K562 (cell line): ENCODE results near the gene CCDC106.

Experiments
- HNRNPLL ChIP-seq: fragments of 200-400 bp; formaldehyde crosslinking; IDR thresholded peaks from 2 replicates; pipeline ENCODE4 v1.6.1; 2017; ENCODE audit warnings: low read length, low read depth, mild to moderate bottlenecking; ENCODE audit not compliant: poor library complexity, severe bottlenecking
- MXI1 ChIP-seq: IDR thresholded peaks from 2 replicates; pipeline ENCODE4 v1.6.1; 2011; ENCODE audit warnings: low read depth, mild to moderate bottlenecking, improper control_type of control experiment, low read length
- PHF21A ChIP-seq: fragments of 450-650 bp; IDR thresholded peaks from 2 replicates; pipeline ENCODE4 v1.6.1; 2017; ENCODE audit warnings: low read depth, borderline replicate concordance
- POLR2A ChIP-seq: fragments of 450-650 bp; conservative IDR thresholded peaks from 2 replicates; pipeline ENCODE4 v1.6.1; 2016
- SP2 ChIP-seq: IDR thresholded peaks from 2 replicates; pipeline ENCODE4 v1.6.1; 2011; ENCODE audit warnings: mild to moderate bottlenecking, low read depth, low read length, moderate library complexity; ENCODE audit not compliant: poor library complexity, severe bottlenecking; ENCODE audit errors: extremely low read depth
- TGIF2 ChIP-seq: sonication (generic); formaldehyde crosslinking; IDR thresholded peaks from 2 replicates; pipeline ENCODE4 v1.8.1; 2022; ENCODE audit warnings: mild to moderate bottlenecking, missing genetic modification reagents, moderate library complexity
- ZBTB5 ChIP-seq: fragments of 450-650 bp; IDR thresholded peaks from 2 replicates; pipeline ENCODE4 v1.6.1; 2017; ENCODE audit warnings: antibody characterized with exemption
- ZNF282 ChIP-seq: sonication (generic); formaldehyde crosslinking; IDR thresholded peaks from 2 replicates; pipeline ENCODE4 v1.8.1; 2023; ENCODE audit warnings: missing genetic modification reagents
- ZNF655 ChIP-seq: fragments of 250-450 bp; sonication (Bioruptor Pico); IDR thresholded peaks from 2 replicates; pipeline ENCODE4 v1.5.0; 2021

DNA sequence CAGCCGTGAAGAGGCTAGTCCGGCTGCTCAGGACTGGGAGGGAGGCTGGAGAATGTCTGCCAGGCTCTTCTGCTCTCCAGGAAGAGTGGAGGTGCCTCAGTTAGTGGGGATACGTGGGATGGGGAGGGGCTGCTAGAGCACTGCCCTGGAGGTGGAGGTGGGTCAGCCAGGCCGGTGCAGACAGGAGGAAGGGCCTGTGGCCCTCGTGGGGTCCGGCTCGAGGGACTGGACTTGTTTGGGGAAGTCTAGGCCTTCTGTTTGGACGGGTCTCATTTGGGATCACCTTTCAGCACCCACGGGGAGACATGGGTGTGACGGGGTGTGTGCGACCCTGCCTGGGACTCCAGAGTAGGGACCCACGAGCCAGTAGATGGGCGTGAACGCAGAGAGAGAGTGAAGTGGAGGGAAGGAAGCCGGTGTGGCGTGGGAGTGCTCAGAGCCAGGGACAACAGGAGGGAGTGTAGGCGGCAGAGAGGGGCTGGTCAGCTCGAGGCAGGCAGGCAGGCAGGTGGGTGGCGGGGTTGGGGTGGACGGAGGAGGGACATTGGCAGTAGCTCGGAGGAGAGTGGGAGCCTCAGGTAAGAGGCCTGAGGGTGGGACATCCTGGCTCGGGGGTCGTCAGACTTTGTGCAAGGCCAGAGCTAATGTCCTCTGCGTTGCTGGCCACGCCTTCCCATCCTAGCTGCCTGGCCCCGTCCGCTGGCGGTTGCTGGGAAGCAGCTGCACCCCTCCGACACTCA lies 38.5 kb downstream of the CCDC106 start:
- TF ChIP-seq TGIF2 (CRISPR knock-in tag) = no peak
- no peak for TF ChIP-seq ZNF655
- TF ChIP-seq POLR2A = no peak
- no peak for TF ChIP-seq ZNF282 (CRISPR knock-in tag)
- no peak for TF ChIP-seq HNRNPLL
- no peak for TF ChIP-seq PHF21A
- no peak for TF ChIP-seq MXI1
- TF ChIP-seq SP2 = no peak
- no peak for TF ChIP-seq ZBTB5
